Esophagus muscularis mucosa (tissue), 4 donors: ENCODE results near the gene RXRA. TPM values are rescaled to one million over a fixed set of nuclear protein-coding genes. Genes with fewer than 3 reads are reported as not detected.
"Not testable (repeated sequence)": the region's sequence is repeated elsewhere in the genome, so short reads cannot be mapped to it uniquely, and the experiment has no call there.

ENCODE experiments used
- DNase-seq: peaks from one replicate; pipeline ENCODE4 v3.0.0-alpha.2; 2017; ENCODE audit errors: extremely low spot score
- H3K27ac ChIP-seq, 4 donors: fragments of 200-600 bp; sonication (generic); replicated peaks in 1 of 4; 1 replicate in 3 of 4; 2 replicates in 1 of 4; pipeline ENCODE4 v1.5.1; 2016 to 2019; ENCODE audit warnings: mild to moderate bottlenecking in 1 of 4
- H3K27me3 ChIP-seq, 4 donors: fragments of 200-600 bp; sonication (generic); one replicate each; pipeline versions ENCODE4 v1.5.1 to v1.6.0; 2016 to 2019
- H3K36me3 ChIP-seq, 4 donors: fragments of 200-600 bp; sonication (generic); one replicate each; pipeline ENCODE4 v1.5.1; 2016 to 2019
- H3K4me1 ChIP-seq, 4 donors: fragments of 200-600 bp; sonication (generic); one replicate each; pipeline ENCODE4 v1.5.1; 2016 to 2019
- H3K4me3 ChIP-seq, 4 donors: fragments of 200-600 bp; sonication (generic); 1 replicate in 2 of 4; 2 replicates in 2 of 4; pipeline ENCODE4 v1.5.1; 2016 to 2019; ENCODE audit warnings: mild to moderate bottlenecking in 4 of 4, moderate library complexity in 1 of 4
- H3K9me3 ChIP-seq, 4 donors: fragments of 200-600 bp; sonication (generic); 1 replicate in 3 of 4; 2 replicates in 1 of 4; pipeline ENCODE4 v1.5.1; 2016 to 2019
- EP300 ChIP-seq: sonication (generic); formaldehyde crosslinking; IDR thresholded peaks from one replicate; pipeline ENCODE4 v1.6.1; 2017; ENCODE audit warnings: antibody characterized with exemption
- POLR2A ChIP-seq: fragments of 450-650 bp; IDR thresholded peaks from one replicate; pipeline ENCODE4 v1.6.1; 2017; ENCODE audit warnings: antibody characterized with exemption, moderate library complexity, mild to moderate bottlenecking, low read depth
- POLR2AphosphoS5 ChIP-seq, 2 donors: sonication (generic); formaldehyde crosslinking; IDR thresholded peaks; one replicate each; pipeline ENCODE4 v1.6.1; 2017; ENCODE audit warnings: antibody characterized with exemption in 2 of 2
- WGBS: methylation state at CpG from one replicate; pipeline ENCODE4 v1.1.5; 2018; 5-methylcytosine and 5-hydroxymethylcytosine counted together
- intact Hi-C: fragments of 100-400 bp; cut with DNase I; formaldehyde crosslinking; loops from one replicate; pipeline ENCODE4 v1.15.1; 2023
- total RNA-seq, 4 donors: library from RNA; depleted of rRNA; stranded (reverse); fragments of >200 nt; gene quantifications; one replicate each; pipeline versions ENCODE4 v1.1.0 to v1.2.1, GENCODE V29; 2016
- TF ChIP-seq, protein P1 (sequence below), 3 experiments: fragments of 200-600 bp in 2 of 3; fragments of 450-650 bp in 1 of 3; sonication (generic) in 2 of 3; IDR thresholded peaks; one replicate each; pipeline ENCODE4 v1.5.1; 2017 to 2019; ENCODE audit warnings: antibody characterized with exemption in 3 of 3, mild to moderate bottlenecking in 2 of 3, moderate library complexity in 1 of 3

The RXRA gene
- total RNA-seq, 4 donors from 2014 or later: 46.4 to 81.0 (median 63.7) TPM

GRCh38 chr9:134303601-134304000, 22.7 kb upstream of the RXRA start:
- Histone ChIP-seq H3K27ac (no peak overlapping the region), H3K4me1 (no peaks in the 10 kb centered on the region), H3K4me3 (no peak overlapping the region), H3K27me3 (no peaks in the 10 kb centered on the region), H3K9me3 (no peaks in the 10 kb centered on the region), H3K36me3 (no peaks in the 10 kb centered on the region)
- TF ChIP-seq, protein P1, sequence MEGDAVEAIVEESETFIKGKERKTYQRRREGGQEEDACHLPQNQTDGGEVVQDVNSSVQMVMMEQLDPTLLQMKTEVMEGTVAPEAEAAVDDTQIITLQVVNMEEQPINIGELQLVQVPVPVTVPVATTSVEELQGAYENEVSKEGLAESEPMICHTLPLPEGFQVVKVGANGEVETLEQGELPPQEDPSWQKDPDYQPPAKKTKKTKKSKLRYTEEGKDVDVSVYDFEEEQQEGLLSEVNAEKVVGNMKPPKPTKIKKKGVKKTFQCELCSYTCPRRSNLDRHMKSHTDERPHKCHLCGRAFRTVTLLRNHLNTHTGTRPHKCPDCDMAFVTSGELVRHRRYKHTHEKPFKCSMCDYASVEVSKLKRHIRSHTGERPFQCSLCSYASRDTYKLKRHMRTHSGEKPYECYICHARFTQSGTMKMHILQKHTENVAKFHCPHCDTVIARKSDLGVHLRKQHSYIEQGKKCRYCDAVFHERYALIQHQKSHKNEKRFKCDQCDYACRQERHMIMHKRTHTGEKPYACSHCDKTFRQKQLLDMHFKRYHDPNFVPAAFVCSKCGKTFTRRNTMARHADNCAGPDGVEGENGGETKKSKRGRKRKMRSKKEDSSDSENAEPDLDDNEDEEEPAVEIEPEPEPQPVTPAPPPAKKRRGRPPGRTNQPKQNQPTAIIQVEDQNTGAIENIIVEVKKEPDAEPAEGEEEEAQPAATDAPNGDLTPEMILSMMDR (IDR thresholded peaks at IDR 0.05): no peak
- TF ChIP-seq EP300: no peak
- no peak for TF ChIP-seq POLR2A
- no peak for TF ChIP-seq POLR2AphosphoS5 (IDR thresholded peaks at IDR 0.05)
- intact Hi-C loops: no loop called here
- WGBS: 92% methylated on average over 7 of the region's 7 CpGs
- DNase-seq: no peak

DNA sequence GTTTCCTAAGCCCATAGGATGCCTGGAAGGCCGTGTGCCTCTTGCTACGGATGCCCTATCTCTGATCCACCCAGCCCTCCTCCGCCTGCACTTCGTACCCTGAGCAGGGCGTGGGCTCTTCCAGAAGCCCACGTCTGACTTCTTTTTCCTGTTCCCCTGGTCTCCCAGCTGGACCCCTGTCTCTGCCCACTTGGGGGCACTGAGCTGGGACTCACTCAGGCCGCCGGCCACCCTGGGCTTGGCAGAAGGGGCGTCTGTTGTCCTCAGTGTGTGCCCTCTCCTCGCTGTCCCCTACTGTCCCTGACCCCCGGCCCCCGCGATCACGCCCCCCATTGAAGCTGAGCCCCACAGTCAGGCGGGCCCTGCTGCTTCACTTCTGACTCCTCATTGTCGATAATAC, 22.0 kb upstream of the RXRA start:
- Histone ChIP-seq H3K27ac (no peak overlapping the region), H3K4me3 (no peak overlapping the region), H3K9me3 (no peaks in the 10 kb centered on the region), H3K4me1 (no peaks in the 10 kb centered on the region), H3K27me3 (no peaks in the 10 kb centered on the region), H3K36me3 (no peaks in the 10 kb centered on the region)
- TF ChIP-seq POLR2AphosphoS5 (IDR thresholded peaks at IDR 0.05): no peak
- no peak for TF ChIP-seq EP300
- TF ChIP-seq, protein P1 (IDR thresholded peaks at IDR 0.05): no peak
- no peak for TF ChIP-seq POLR2A
- intact Hi-C loops: no loop called here
- 90% methylated on average over 16 of the region's 16 CpGs for WGBS
- DNase-seq: no peak

DNA sequence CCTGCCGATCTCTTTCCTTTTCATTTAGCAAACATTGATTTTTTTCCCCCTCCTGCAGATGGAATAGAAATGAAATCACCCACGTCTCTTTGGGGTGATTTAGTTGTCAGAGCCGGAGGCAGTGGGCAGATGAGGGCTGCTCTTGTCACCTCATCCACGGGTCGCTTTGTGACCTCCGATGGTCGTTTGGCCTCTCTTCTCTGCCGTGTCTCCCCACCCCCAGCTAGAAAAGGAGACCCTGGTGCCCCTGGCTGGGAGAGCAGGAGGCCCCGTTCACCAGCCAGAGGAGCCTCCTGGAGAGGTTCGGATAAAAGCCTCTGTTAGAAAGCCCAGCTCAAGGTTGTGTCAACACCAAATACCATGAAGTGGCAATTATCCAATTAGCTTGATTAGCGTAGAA, 21.6 kb upstream of the RXRA start:
- Histone ChIP-seq H3K27me3 (no peaks in the 10 kb centered on the region), H3K4me3 (no peak overlapping the region), H3K27ac (no peak overlapping the region), H3K9me3 (no peaks in the 10 kb centered on the region), H3K4me1 (no peaks in the 10 kb centered on the region), H3K36me3 (no peaks in the 10 kb centered on the region)
- intact Hi-C loops: no loop called here
- WGBS: 86% methylated on average over 11 of the region's 11 CpGs
- TF ChIP-seq POLR2AphosphoS5 (IDR thresholded peaks at IDR 0.05): no peak
- TF ChIP-seq, protein P1 (IDR thresholded peaks at IDR 0.05): no peak
- no peak for TF ChIP-seq EP300
- no peak for TF ChIP-seq POLR2A
- DNase-seq: no peak

- Histone ChIP-seq H3K4me3 (no peak overlapping the region), H3K27ac (no peak overlapping the region), H3K4me1 (no peaks in the 10 kb centered on the region), H3K36me3 (no peaks in the 10 kb centered on the region), H3K9me3 (no peaks in the 10 kb centered on the region), H3K27me3 (no peaks in the 10 kb centered on the region)
- no peak for DNase-seq
- 94% methylated on average over 1 of the region's 1 CpG for WGBS
- intact Hi-C loops: no loop called here
- TF ChIP-seq POLR2A: no peak
- TF ChIP-seq EP300: no peak
- TF ChIP-seq POLR2AphosphoS5 (IDR thresholded peaks at IDR 0.05): no peak
- TF ChIP-seq, protein P1 (IDR thresholded peaks at IDR 0.05): no peak
Observed at GRCh38 chr9:134305533-134305932, 20.7 kb upstream of the RXRA start.

DNA sequence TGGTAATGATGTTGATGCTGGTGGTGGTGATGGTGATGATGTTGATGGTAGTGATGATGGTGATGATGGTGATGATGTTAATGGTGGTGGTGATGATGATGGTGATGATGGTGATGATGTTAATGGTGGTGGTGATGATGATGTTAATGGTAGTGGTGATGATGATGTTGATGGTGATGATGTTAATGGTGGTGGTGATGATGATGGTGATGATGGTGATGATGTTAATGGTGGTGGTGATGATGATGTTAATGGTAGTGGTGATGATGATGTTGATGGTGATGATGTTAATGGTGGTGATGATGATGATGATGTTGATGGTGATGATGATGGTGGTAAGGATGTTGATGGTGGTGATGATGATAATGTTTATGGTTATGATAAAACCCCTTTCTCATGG, 20.2 kb upstream of the RXRA start:
- H3K9me3 ChIP-seq, intact Hi-C loops: not testable (repeated sequence)

More for the DNA sequence above, 20.2 kb upstream of the RXRA start:
- not testable (repeated sequence) for H3K27ac ChIP-seq, H3K4me1 ChIP-seq, H3K36me3 ChIP-seq, DNase-seq, H3K27me3 ChIP-seq, H3K4me3 ChIP-seq
